ENCODE measurements around the gene TSPAN9.

- TF ChIP-seq CTCF (IDR thresholded peaks at IDR 0.05) (no peak), POLR2A (IDR thresholded peaks at IDR 0.05) (no peak)
Measured at GRCh38 chr12:3141339-3142321, 64.5 kb downstream of the TSPAN9 start.
